CD4-positive, alpha-beta T cell treated with Interleukin-2 at 100 ng/mL for 4 hours (primary cell): Measurements from ENCODE around the gene PMEPA1.

Source experiments
- DNase-seq: peaks from one replicate; pipeline ENCODE4 v3.0.0-alpha.2; 2020; ENCODE audit warnings: low spot score

The PMEPA1 gene

GRCh38 chr20:57693670-57694329 lies 16.0 kb downstream of the PMEPA1 start:
- DNase-seq: no peak

- no peak for DNase-seq
These were observed 16.7 kb downstream of the PMEPA1 start for GRCh38 chr20:57693002-57693582.

- no peak for DNase-seq
These were observed 17.4 kb downstream of the PMEPA1 start for GRCh38 chr20:57692393-57692792.

GRCh38 chr20:57691699-57692098 lies 18.1 kb downstream of the PMEPA1 start:
- no peak for DNase-seq

GRCh38 chr20:57690525-57690924 lies 19.3 kb downstream of the PMEPA1 start:
- no peak for DNase-seq

- no peak for DNase-seq
These were observed 19.9 kb downstream of the PMEPA1 start for GRCh38 chr20:57689745-57690481.

- DNase-seq: no peak
These were observed 21.0 kb downstream of the PMEPA1 start for GRCh38 chr20:57688864-57689263.

GRCh38 chr20:57688295-57688694 lies 21.5 kb downstream of the PMEPA1 start:
- no peak for DNase-seq

GRCh38 chr20:57686931-57687652 lies 22.7 kb downstream of the PMEPA1 start:
- DNase-seq: no peak

GRCh38 chr20:57685146-57685758 lies 24.6 kb downstream of the PMEPA1 start:
- DNase-seq: no peak

- no peak for DNase-seq
These were observed 25.0 kb downstream of the PMEPA1 start for GRCh38 chr20:57684808-57685140.

GRCh38 chr20:57683881-57684807 lies 25.7 kb downstream of the PMEPA1 start:
- no peak for DNase-seq

- DNase-seq: no peak
These were observed 26.5 kb downstream of the PMEPA1 start for GRCh38 chr20:57683287-57683686.

GRCh38 chr20:57682184-57683101 lies 27.4 kb downstream of the PMEPA1 start:
- DNase-seq: no peak

- DNase-seq: peak; percentile 33
These were observed 28.6 kb downstream of the PMEPA1 start for GRCh38 chr20:57680934-57681914.

- no peak for DNase-seq
These were observed 29.6 kb downstream of the PMEPA1 start for GRCh38 chr20:57680131-57680716.

- no peak for DNase-seq
These were observed 30.7 kb downstream of the PMEPA1 start for GRCh38 chr20:57679113-57679512.

- no peak for DNase-seq
These were observed 31.5 kb downstream of the PMEPA1 start for GRCh38 chr20:57678340-57678739.

- DNase-seq: no peak
These were observed 32.2 kb downstream of the PMEPA1 start for GRCh38 chr20:57677584-57677982.
